SW480 (cell line): ENCODE measurements around the gene PPM1E.
"Not testable (repeated sequence)": the region's sequence is repeated elsewhere in the genome, so short reads cannot be mapped to it uniquely, and the experiment has no call there.

Source experiments
- DNase-seq: peaks from one replicate; pipeline ENCODE4 v3.0.0-alpha.2; 2016; ENCODE audit warnings: low spot score

The PPM1E gene

GRCh38 chr17:58840820-58841612 lies 85.4 kb downstream of the PPM1E start:
- DNase-seq, result no peak

GRCh38 chr17:58846413-58846812 lies 90.8 kb downstream of the PPM1E start:
- not testable (repeated sequence) for DNase-seq

GRCh38 chr17:58850106-58850505 lies 94.5 kb downstream of the PPM1E start:
- DNase-seq, result not testable (repeated sequence)

GRCh38 chr17:58865301-58865700 lies 109.6 kb downstream of the PPM1E start:
- DNase-seq, result no peak

- no peak for DNase-seq
Observed at GRCh38 chr17:58870747-58871146, 115.1 kb downstream of the PPM1E start.

- no peak for DNase-seq
Observed at GRCh38 chr17:58873926-58874325, 118.3 kb downstream of the PPM1E start.

GRCh38 chr17:58875261-58875660 lies 119.6 kb downstream of the PPM1E start:
- no peak for DNase-seq

- DNase-seq, result no peak
Observed at GRCh38 chr17:58884161-58884560, 128.5 kb downstream of the PPM1E start.

GRCh38 chr17:58886514-58886913 lies 130.9 kb downstream of the PPM1E start:
- DNase-seq, result no peak

GRCh38 chr17:58889928-58890327 lies 134.3 kb downstream of the PPM1E start:
- DNase-seq, result no peak

GRCh38 chr17:58899191-58899590 lies 143.5 kb downstream of the PPM1E start:
- no peak for DNase-seq

GRCh38 chr17:58902322-58902721 lies 146.7 kb downstream of the PPM1E start:
- DNase-seq, result no peak

- DNase-seq, result no peak
Observed at GRCh38 chr17:58911741-58912343, 156.2 kb downstream of the PPM1E start.

GRCh38 chr17:58913552-58913951 lies 157.9 kb downstream of the PPM1E start:
- DNase-seq, result no peak

GRCh38 chr17:58913971-58914769 lies 158.5 kb downstream of the PPM1E start:
- peak; percentile 9 for DNase-seq

- no peak for DNase-seq
Observed at GRCh38 chr17:58917228-58917627, 161.6 kb downstream of the PPM1E start.

- DNase-seq, result no peak
Observed at GRCh38 chr17:58918072-58918471, 162.4 kb downstream of the PPM1E start.

GRCh38 chr17:58918884-58919283 lies 163.2 kb downstream of the PPM1E start:
- DNase-seq, result no peak

- DNase-seq, result no peak
Observed at GRCh38 chr17:58920773-58921172, 165.1 kb downstream of the PPM1E start.

- DNase-seq, result no peak
Observed at GRCh38 chr17:58932956-58933355, 177.3 kb downstream of the PPM1E start.

GRCh38 chr17:58936295-58936694 lies 180.6 kb downstream of the PPM1E start:
- no peak for DNase-seq

- DNase-seq, result no peak
Observed at GRCh38 chr17:58944166-58944565, 188.5 kb downstream of the PPM1E start.

- no peak for DNase-seq
Observed at GRCh38 chr17:58947411-58947810, 191.8 kb downstream of the PPM1E start.
